ENCODE measurements around the gene SMIM24. TPM values are rescaled to one million over a fixed set of nuclear protein-coding genes. Genes with fewer than 3 reads are reported as not detected.

SMIM24 gene
- total and polyA plus RNA-seq, 10 of the 15 experiments (the other 5 are each of a cell fraction or from before 2014, with no cell fraction given) = 0.14 to 0.44 (median 0.23) TPM; not detected in 4

GRCh38 chr19:3474614-3475013, 5.7 kb downstream of the SMIM24 start:
- ChIA-PET POLR2A (no interaction called here), CTCF (interaction anchor here (0.7 kb wide), 1 partner anchor 35 kb away, joined by 3 read pairs; no protein-coding TSS in a partner anchor), RAD21 (ENCODE audit: unreplicated experiment) (no interaction called here), SMC1A (ENCODE audit: uncharacterized antibody, unreplicated experiment) (no interaction called here)
- Histone ChIP-seq H2AFZ (ENCODE audit: control insufficient read depth, low read depth, low read length) (no peak overlapping the region), H4K20me1 (ENCODE audit: control insufficient read depth, insufficient read depth) (peaks cover 2% of the 10 kb centered on the region; the same call in 1 of the 2 replicates), H3K9ac (ENCODE audit: control insufficient read depth, insufficient read depth, low read length) (no peak overlapping the region), H3K4me3 (no peak overlapping the region), H3K27me3 (replicated peaks in 1 of 2; ENCODE audit: control insufficient read depth in 2 of 2, insufficient read depth in 2 of 2, low read length in 1 of 2) (no peaks in the 10 kb centered on the region), H3K4me1 (ENCODE audit: control insufficient read depth, insufficient read depth, low read length) (no peaks in the 10 kb centered on the region), H3K4me2 (ENCODE audit: control insufficient read depth, insufficient read depth) (no peak overlapping the region), H3K27ac (ENCODE audit: control insufficient read depth, insufficient read depth) (no peak overlapping the region), H3K79me2 (ENCODE audit: control insufficient read depth, insufficient read depth, low read length) (no peaks in the 10 kb centered on the region), H3K9me3 (replicated peaks; ENCODE audit: control insufficient read depth, insufficient read depth, low read length) (no peaks in the 10 kb centered on the region; the same call in 2 of the 3 replicates), H3K36me3 (ENCODE audit: control insufficient read depth in 2 of 2, insufficient read depth in 2 of 2, low read length in 1 of 2) (no peaks in the 10 kb centered on the region)
- no TSS peak for BruUV-seq (replicated peaks)
- intact Hi-C loops (cut with micrococcal nuclease; ENCODE audit: unreplicated experiment) (no loop called here), in situ Hi-C loops (cut with MboI) (loop anchor here (5.0 kb wide), 1 partner anchor 147 kb away; no protein-coding TSS in a partner anchor)
- ATAC-seq (no peak), FAIRE-seq (no peak), DNase-seq (ENCODE audit: low read depth, low spot score) (no peak)
- WGBS (ENCODE audit: insufficient coverage, insufficient replicate concordance, low lambda C conversion rate, missing lambda C conversion rate) = 29% methylated on average over 2 of the region's 2 CpGs
- TF ChIP-seq, protein P1, sequence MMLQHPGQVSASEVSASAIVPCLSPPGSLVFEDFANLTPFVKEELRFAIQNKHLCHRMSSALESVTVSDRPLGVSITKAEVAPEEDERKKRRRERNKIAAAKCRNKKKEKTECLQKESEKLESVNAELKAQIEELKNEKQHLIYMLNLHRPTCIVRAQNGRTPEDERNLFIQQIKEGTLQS (IDR thresholded peaks at IDR 0.05; ENCODE audit: borderline replicate concordance, extremely low read depth, low read depth, low read length) = no peak
- TF ChIP-seq SUZ12 (IDR thresholded peaks at IDR 0.05; ENCODE audit: unreplicated experiment) (no peak), ATF7 (IDR thresholded peaks at IDR 0.05; ENCODE audit: low read depth) (no peak)

DNA sequence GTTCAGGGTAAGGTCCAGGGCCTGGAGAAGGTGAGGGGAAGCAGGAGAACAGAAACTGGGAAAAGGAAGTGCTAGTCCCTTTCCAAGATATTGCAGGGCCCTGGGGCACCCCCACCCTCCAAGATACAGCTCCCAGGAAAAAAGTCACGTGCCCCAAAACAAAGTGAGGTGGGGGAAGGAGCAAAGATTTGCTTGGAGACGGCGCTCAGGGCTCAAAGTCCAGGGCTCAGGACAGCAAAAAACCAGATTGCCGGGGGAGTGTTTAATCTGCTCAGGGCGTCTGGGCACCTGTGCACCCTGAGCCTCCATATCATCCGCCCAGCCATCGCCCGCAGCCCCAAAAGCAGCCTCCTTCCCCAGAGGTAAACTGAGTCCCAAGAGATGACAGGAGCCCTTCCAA, 6.3 kb downstream of the SMIM24 start:
- no peak for DNase-seq (ENCODE audit: low read depth, low spot score)
- CTCF ChIA-PET = interaction anchor here (0.7 to 1.8 kb wide), 2 partner anchors 35 to 144 kb away, joined by 3 to 6 read pairs; no protein-coding TSS in a partner anchor
- H3K4me2 ChIP-seq (ENCODE audit: control insufficient read depth, insufficient read depth) = no peak overlapping the region
- no peaks in the 10 kb centered on the region for H3K79me2 ChIP-seq (ENCODE audit: control insufficient read depth, insufficient read depth, low read length)
- peaks cover 2% of the 10 kb centered on the region; the same call in 1 of the 2 replicates for H4K20me1 ChIP-seq (ENCODE audit: control insufficient read depth, insufficient read depth)
- H3K36me3 ChIP-seq (ENCODE audit: control insufficient read depth in 2 of 2, insufficient read depth in 2 of 2, low read length in 1 of 2) = no peaks in the 10 kb centered on the region
- FAIRE-seq = no peak
- in situ Hi-C loops (cut with MboI) (loop anchor here (5.0 kb wide), 1 partner anchor 147 kb away; no protein-coding TSS in a partner anchor), intact Hi-C loops (cut with micrococcal nuclease; ENCODE audit: unreplicated experiment) (no loop called here)
- no peak overlapping the region for H3K27ac ChIP-seq (ENCODE audit: control insufficient read depth, insufficient read depth)
- no peak for ATAC-seq
- H3K27me3 ChIP-seq (replicated peaks in 1 of 2; ENCODE audit: control insufficient read depth in 2 of 2, insufficient read depth in 2 of 2, low read length in 1 of 2) = no peaks in the 10 kb centered on the region
- BruUV-seq (replicated peaks) = no TSS peak
- WGBS (ENCODE audit: insufficient coverage, insufficient replicate concordance, low lambda C conversion rate, missing lambda C conversion rate) = 59% methylated on average over 8 of the region's 8 CpGs
- TF ChIP-seq FOXK2 (IDR thresholded peaks at IDR 0.05) (no peak), ESRRA (IDR thresholded peaks at IDR 0.05; ENCODE audit: low read length) (no peak), ETV6 (conservative IDR thresholded peaks at IDR 0.05 in 1 of 2, IDR thresholded peaks at IDR 0.05 in 1 of 2; ENCODE audit: borderline replicate concordance in 1 of 2, low read depth in 1 of 2) (no peak), RUNX3 (IDR thresholded peaks at IDR 0.05; ENCODE audit: low read length) (no peak), TARDBP (IDR thresholded peaks at IDR 0.05; ENCODE audit: borderline replicate concordance) (no peak), SUPT20H (IDR thresholded peaks at IDR 0.05; ENCODE audit: borderline replicate concordance, control insufficient read depth, low read depth, low read length) (no peak), RCOR1 (conservative IDR thresholded peaks at IDR 0.05; ENCODE audit: low read depth, low read length) (no peak), NR2F1 (conservative IDR thresholded peaks at IDR 0.05) (no peak)
- no peaks in the 10 kb centered on the region for H3K4me1 ChIP-seq (ENCODE audit: control insufficient read depth, insufficient read depth, low read length)
- SMC1A ChIA-PET (ENCODE audit: uncharacterized antibody, unreplicated experiment) = no interaction called here
- H3K4me3 ChIP-seq = no peak overlapping the region
- no peak overlapping the region for H2AFZ ChIP-seq (ENCODE audit: control insufficient read depth, low read depth, low read length)
- POLR2A ChIA-PET = no interaction called here
- RAD21 ChIA-PET (ENCODE audit: unreplicated experiment) = no interaction called here
- no peak overlapping the region for H3K9ac ChIP-seq (ENCODE audit: control insufficient read depth, insufficient read depth, low read length)
- no peaks in the 10 kb centered on the region; the same call in 2 of the 3 replicates for H3K9me3 ChIP-seq (replicated peaks; ENCODE audit: control insufficient read depth, insufficient read depth, low read length)
